IMR-90 (cell line): ENCODE data around the gene NATD1. TPM values are rescaled to one million over a fixed set of nuclear protein-coding genes. Genes with fewer than 3 reads are reported as not detected.

ENCODE experiments used
- ATAC-seq: fragments of 200-7000 bp; cut with Tn5 transposase; 2 replicates; pipeline ENCODE4 v1.9.1; 2020; ENCODE audit warnings: low read depth, mild to moderate bottlenecking, moderate library complexity
- BruUV-seq: library from RNA; stranded (reverse); fragments of 400-500 nt; replicated peaks from 2 replicates; lab custom pipeline; 2021; lab: Mats Ljungman, UMichigan
- CTCF ChIA-PET: fragments of 300-600 bp; formaldehyde crosslinking; extraction: SDS; loops from one replicate; lab custom pipeline; 2021; ENCODE audit warnings: antibody characterized with exemption; lab: Yijun Ruan, JAX
- POLR2A ChIA-PET: fragments of 300-600 bp; sonication (Branson Sonifier 250); formaldehyde crosslinking; loops from one replicate; lab custom pipeline; 2022; ENCODE audit warnings: antibody characterized with exemption; ENCODE audit not compliant: unreplicated experiment; lab: Charles Lee
- DNase-seq: peaks from one replicate; pipeline ENCODE4 v3.0.0; 2013
- H2AFZ ChIP-seq: replicated peaks from 2 replicates; pipeline ENCODE3; 2013; ENCODE audit warnings: low read length, mild to moderate bottlenecking; ENCODE audit not compliant: poor library complexity
- H2AK5ac ChIP-seq: 2 replicates; pipeline ENCODE4 v1.6.1; 2013; ENCODE audit warnings: low read depth, low read length, inconsistent platforms
- H2AK9ac ChIP-seq: replicated peaks from 2 replicates; pipeline ENCODE3; 2013; ENCODE audit warnings: mild to moderate bottlenecking, low read depth, low read length, moderate library complexity; ENCODE audit not compliant: poor library complexity
- H2BK120ac ChIP-seq: 2 replicates; pipeline ENCODE4 v1.6.1; 2013; ENCODE audit warnings: low read depth, low read length, inconsistent platforms
- H2BK15ac ChIP-seq: 3 replicates; pipeline ENCODE4 v1.6.1; 2013; ENCODE audit warnings: low read depth, low read length, inconsistent platforms
- H2BK20ac ChIP-seq: 2 replicates; pipeline ENCODE4 v1.6.1; 2013; ENCODE audit warnings: low read depth, mild to moderate bottlenecking, inconsistent platforms, low read length, moderate library complexity
- H2BK5ac ChIP-seq: 2 replicates; pipeline ENCODE4 v1.6.1; 2013; ENCODE audit warnings: mild to moderate bottlenecking, low read depth, low read length, inconsistent platforms; ENCODE audit not compliant: poor library complexity, severe bottlenecking
- H3K14ac ChIP-seq: replicated peaks from 2 replicates; pipeline ENCODE4 v1.6.1; 2013; ENCODE audit warnings: low read depth, low read length, inconsistent platforms
- H3K18ac ChIP-seq: 2 replicates; pipeline ENCODE4 v1.6.1; 2013; ENCODE audit warnings: low read depth, low read length, control low read depth
- H3K23ac ChIP-seq: 2 replicates; pipeline ENCODE4 v1.6.1; 2013; ENCODE audit warnings: low read depth, low read length, inconsistent platforms
- H3K27ac ChIP-seq: 2 replicates; pipeline ENCODE4 v1.5.1; 2013; ENCODE audit warnings: mild to moderate bottlenecking, control low read depth, low read length; ENCODE audit not compliant: insufficient read depth
- H3K27me3 ChIP-seq: 2 replicates; pipeline ENCODE4 v1.6.1; 2013; ENCODE audit warnings: low read length; ENCODE audit not compliant: control insufficient read depth, insufficient read depth
- H3K36me3 ChIP-seq: 2 replicates; pipeline ENCODE4 v1.6.1; 2013; ENCODE audit warnings: low read length, mixed read lengths; ENCODE audit not compliant: control insufficient read depth, insufficient read depth
- H3K4ac ChIP-seq: 2 replicates; pipeline ENCODE4 v1.6.1; 2013; ENCODE audit warnings: low read depth, low read length, inconsistent platforms
- H3K4me1 ChIP-seq: 2 replicates; pipeline ENCODE4 v1.6.1; 2013; ENCODE audit warnings: low read length, mixed read lengths; ENCODE audit not compliant: control insufficient read depth, insufficient read depth
- H3K4me2 ChIP-seq: 2 replicates; pipeline ENCODE4 v1.6.1; 2013; ENCODE audit warnings: low read depth, mild to moderate bottlenecking, control low read depth, low read length, moderate library complexity
- H3K4me3 ChIP-seq: 2 replicates; pipeline ENCODE4 v1.5.1; 2013; ENCODE audit warnings: low read depth, mild to moderate bottlenecking, control low read depth, low read length, moderate library complexity; ENCODE audit not compliant: insufficient read depth
- H3K56ac ChIP-seq: 2 replicates; pipeline ENCODE4 v1.6.1; 2013; ENCODE audit warnings: low read length, inconsistent platforms; ENCODE audit not compliant: insufficient read depth; ENCODE audit errors: extremely low read depth
- H3K79me1 ChIP-seq, 2 experiments: 2 replicates each; pipeline ENCODE4 v1.6.1; 2013; ENCODE audit warnings: low read length in 2 of 2, inconsistent platforms in 1 of 2, low read depth in 1 of 2
- H3K9ac ChIP-seq: 2 replicates; pipeline ENCODE4 v1.6.1; 2013; ENCODE audit warnings: low read depth, low read length, control low read depth
- H3K9me1 ChIP-seq: 2 replicates; pipeline ENCODE4 v1.6.1; 2013; ENCODE audit warnings: low read length, inconsistent platforms; ENCODE audit not compliant: insufficient read depth
- H3K9me3 ChIP-seq: 2 replicates; pipeline ENCODE4 v1.6.1; 2013; ENCODE audit warnings: low read length; ENCODE audit not compliant: control insufficient read depth, insufficient read depth
- H4K20me1 ChIP-seq: 2 replicates; pipeline ENCODE4 v1.6.1; 2013; ENCODE audit warnings: low read length, inconsistent platforms; ENCODE audit not compliant: insufficient read depth
- H4K5ac ChIP-seq: 2 replicates; pipeline ENCODE4 v1.6.1; 2013; ENCODE audit warnings: mild to moderate bottlenecking, low read depth, low read length, control low read depth
- H4K8ac ChIP-seq, 2 experiments: 2 replicates each; pipeline ENCODE4 v1.6.1; 2013; ENCODE audit warnings: low read depth in 2 of 2, low read length in 2 of 2, control low read depth in 1 of 2, inconsistent platforms in 1 of 2
- H4K91ac ChIP-seq: 2 replicates; pipeline ENCODE4 v1.6.1; 2013; ENCODE audit warnings: low read depth, low read length, inconsistent platforms; ENCODE audit not compliant: insufficient read depth
- BHLHE40 ChIP-seq: fragments of 150-350 bp; IDR thresholded peaks from 2 replicates; pipeline ENCODE4 v1.6.1; 2016; ENCODE audit warnings: mild to moderate bottlenecking, low read depth, low read length
- CTCF ChIP-seq: conservative IDR thresholded peaks from 2 replicates; pipeline ENCODE4 v1.5.1; 2012; ENCODE audit warnings: mild to moderate bottlenecking, low read depth, low read length, improper control_type of control experiment
- ELK1 ChIP-seq: fragments of 150-350 bp; IDR thresholded peaks from 2 replicates; pipeline ENCODE4 v1.6.1; 2016; ENCODE audit warnings: low read depth, mild to moderate bottlenecking, low read length, moderate library complexity, borderline replicate concordance
- FOS ChIP-seq: fragments of 150-350 bp; IDR thresholded peaks from 2 replicates; pipeline ENCODE4 v1.6.1; 2016; ENCODE audit warnings: low read depth, low read length
- MAFK ChIP-seq: IDR thresholded peaks from 2 replicates; pipeline ENCODE4 v1.6.1; 2012; ENCODE audit warnings: low read depth, low read length, improper control_type of control experiment
- MAZ ChIP-seq: IDR thresholded peaks from 2 replicates; pipeline ENCODE4 v1.6.1; 2012; ENCODE audit warnings: low read depth, mild to moderate bottlenecking, low read length, improper control_type of control experiment, moderate library complexity, borderline replicate concordance
- MXI1 ChIP-seq: IDR thresholded peaks from 2 replicates; pipeline ENCODE4 v1.6.1; 2012; ENCODE audit warnings: low read depth, mild to moderate bottlenecking, low read length, moderate library complexity, borderline replicate concordance
- NFE2L2 ChIP-seq: fragments of 150-350 bp; IDR thresholded peaks from 2 replicates; pipeline ENCODE4 v1.6.1; 2016; ENCODE audit warnings: low read depth, mild to moderate bottlenecking, low read length
- POLR2A ChIP-seq: IDR thresholded peaks from 2 replicates; pipeline ENCODE4 v1.6.1; 2012; ENCODE audit warnings: mild to moderate bottlenecking, low read depth, low read length
- RAD21 ChIP-seq: IDR thresholded peaks from 2 replicates; pipeline ENCODE4 v1.6.1; 2012; ENCODE audit warnings: low read length, improper control_type of control experiment
- RCOR1 ChIP-seq: IDR thresholded peaks from 2 replicates; pipeline ENCODE4 v1.6.1; 2012; ENCODE audit warnings: mild to moderate bottlenecking, low read length, improper control_type of control experiment; ENCODE audit not compliant: insufficient replicate concordance
- SMC3 ChIP-seq: fragments of 150-350 bp; IDR thresholded peaks from 2 replicates; pipeline ENCODE4 v1.6.1; 2016; ENCODE audit warnings: low read depth, mild to moderate bottlenecking, antibody characterized with exemption, low read length, moderate library complexity
- WGBS, 2 experiments: methylation state at CpG; one replicate each; pipeline versions ENCODE4 v1.1.5 to v1.1.7; 2013; ENCODE audit warnings: missing lambda C conversion rate in 2 of 2; ENCODE audit not compliant: insufficient read length in 1 of 2; ENCODE audit errors: extremely low coverage in 2 of 2; 5-methylcytosine and 5-hydroxymethylcytosine counted together
- dilution Hi-C: fragments of 300-500 bp; cut with HindIII; formaldehyde crosslinking; loops from one replicate; pipeline ENCODE4 v1.14.3; 2018; ENCODE audit warnings: low sequenced_read_pairs; ENCODE audit not compliant: unreplicated experiment
- in situ Hi-C: fragments of 300-500 bp; cut with MboI; formaldehyde crosslinking; loops from 3 replicates; pipeline ENCODE4 v1.14.3; 2019; ENCODE audit warnings: low sequenced_read_pairs, inconsistent platforms, mixed read lengths
- intact Hi-C: fragments of 100-400 bp; cut with micrococcal nuclease; formaldehyde crosslinking; loops from 2 replicates; pipeline ENCODE4 v1.10.0; 2022
- polyA plus RNA-seq, 3 experiments: library from polyadenylated mRNA; depleted of rRNA; stranded (reverse); fragments of >200 nt; gene quantifications; 2 replicates each; pipeline ENCODE4 v1.2.3, GENCODE V29; 2012; ENCODE audit warnings: low replicate concordance in 1 of 3
- total RNA-seq: library from RNA; depleted of rRNA; stranded (reverse); fragments of >200 nt; gene quantifications from 2 replicates; pipeline ENCODE4 v1.2.3, GENCODE V29; 2012

NATD1 gene
- total and polyA plus RNA-seq, 2 of the 4 experiments (the other 2 are of a cell fraction), result 0.90 to 4.3 TPM

- TF ChIP-seq MAFK (no peak), MAZ (no peak), NFE2L2 (no peak), BHLHE40 (no peak), POLR2A (no peak)
These were observed 17.3 kb downstream of the NATD1 start (continued) for GRCh38 chr17:21235921-21236320.

GRCh38 chr17:21233581-21234347 is 19.4 kb downstream of the NATD1 start:
- H2BK20ac ChIP-seq, result no peak overlapping the region
- BruUV-seq, result no TSS peak
- H3K4me2 ChIP-seq, result no peak overlapping the region
- no peak overlapping the region for H2BK120ac ChIP-seq
- POLR2A ChIA-PET, result no interaction called here
- H3K36me3 ChIP-seq, result no peaks in the 10 kb centered on the region
- peaks cover 3% of the 10 kb centered on the region; the same call in 1 of the 2 replicates for H3K9me3 ChIP-seq
- H3K4me1 ChIP-seq, result no peaks in the 10 kb centered on the region
- no peak overlapping the region for H2BK15ac ChIP-seq
- H4K8ac ChIP-seq, result no peak overlapping the region
- no peak overlapping the region for H2BK5ac ChIP-seq
- dilution Hi-C loops, result no loop called here
- no peak overlapping the region for H3K4ac ChIP-seq
- no peak for TF ChIP-seq RCOR1
- TF ChIP-seq MXI1, result no peak
- TF ChIP-seq MAFK, result no peak
- TF ChIP-seq RAD21, result no peak
- TF ChIP-seq SMC3, result no peak
- no peak for TF ChIP-seq MAZ
- TF ChIP-seq BHLHE40, result no peak
- TF ChIP-seq ELK1, result no peak
- no peak for TF ChIP-seq POLR2A
- no peak for TF ChIP-seq CTCF
- TF ChIP-seq FOS, result no peak
- no peaks in the 10 kb centered on the region; a peak in 1 of 4 replicates for H3K79me1 ChIP-seq
- no peak overlapping the region for H3K18ac ChIP-seq
- no peak overlapping the region for H4K5ac ChIP-seq
- H4K91ac ChIP-seq, result no peak overlapping the region
- peak; percentile 14; the same call in 1 of the 2 replicates for ATAC-seq
- H3K14ac ChIP-seq, result no peak overlapping the region
- WGBS, 2 experiments, result no CpG with 5 or more reads among the region's 7 CpGs
- H4K20me1 ChIP-seq, result no peaks in the 10 kb centered on the region
- H3K9ac ChIP-seq, result no peak overlapping the region
- H3K9me1 ChIP-seq, result peaks cover 4% of the 10 kb centered on the region; the same call in 1 of the 2 replicates
- no peak for DNase-seq
- H3K23ac ChIP-seq, result no peak overlapping the region
- no peak overlapping the region for H3K56ac ChIP-seq
- H3K4me3 ChIP-seq, result no peak overlapping the region
- no peak overlapping the region for H3K27ac ChIP-seq
- H3K27me3 ChIP-seq, result no peaks in the 10 kb centered on the region
- in situ Hi-C loops, result no loop called here
- CTCF ChIA-PET, result no interaction called here
- intact Hi-C loops, result no loop called here
- H2AFZ ChIP-seq, result no peak overlapping the region
- no peak overlapping the region for H2AK5ac ChIP-seq
- H2AK9ac ChIP-seq, result no peak overlapping the region
